Measurements from ENCODE around the gene ARFGEF2.
"Not testable (repeated sequence)": the region's sequence is repeated elsewhere in the genome, so short reads cannot be mapped to it uniquely, and the experiment has no call there.

ARFGEF2 gene

GRCh38 chr20:49074521-49074920 is 153.0 kb downstream of the ARFGEF2 start:
- no peak for DNase-seq (ENCODE audit: low read depth in 3 of 3)

- DNase-seq (ENCODE audit: low read depth in 3 of 3), result no peak
Observed at GRCh38 chr20:49078310-49078709, 156.8 kb downstream of the ARFGEF2 start.

- DNase-seq (ENCODE audit: low read depth in 3 of 3), result not testable (repeated sequence)
Observed at GRCh38 chr20:49082295-49082694, 160.8 kb downstream of the ARFGEF2 start.
